GM04503 (cell line): Measurements from ENCODE around the gene EIF5.
"Not testable (repeated sequence)": the region's sequence is repeated elsewhere in the genome, so short reads cannot be mapped to it uniquely, and the experiment has no call there.

Source experiments
- DNase-seq: peaks from one replicate; pipeline ENCODE4 v3.0.0-alpha.2; 2012; ENCODE audit warnings: low read depth

Gene EIF5

GRCh38 chr14:103336191-103336590 is 2.2 kb downstream of the EIF5 start:
- no peak for DNase-seq

- DNase-seq: no peak
These were observed 3.8 kb downstream of the EIF5 start for GRCh38 chr14:103337794-103338193.

GRCh38 chr14:103339561-103339960 is 5.5 kb downstream of the EIF5 start:
- DNase-seq: no peak

- DNase-seq: no peak
These were observed 6.6 kb downstream of the EIF5 start for GRCh38 chr14:103340480-103341212.

GRCh38 chr14:103341250-103342129 is 7.5 kb downstream of the EIF5 start:
- DNase-seq: no peak

- no peak for DNase-seq
These were observed 9.3 kb downstream of the EIF5 start for GRCh38 chr14:103343164-103343879.

GRCh38 chr14:103343905-103344797 is 10.1 kb downstream of the EIF5 start:
- no peak for DNase-seq

GRCh38 chr14:103346286-103346685 is 12.2 kb downstream of the EIF5 start:
- DNase-seq: no peak

GRCh38 chr14:103347091-103347815 is 13.2 kb downstream of the EIF5 start:
- DNase-seq: no peak

- DNase-seq: no peak
These were observed 14.1 kb downstream of the EIF5 start for GRCh38 chr14:103348154-103348553.

- no peak for DNase-seq
These were observed 15.9 kb downstream of the EIF5 start for GRCh38 chr14:103349982-103350381.

GRCh38 chr14:103353362-103353761 is 19.3 kb downstream of the EIF5 start:
- DNase-seq: no peak

GRCh38 chr14:103354141-103354540 is 20.1 kb downstream of the EIF5 start:
- DNase-seq: no peak

- no peak for DNase-seq
These were observed 22.1 kb downstream of the EIF5 start for GRCh38 chr14:103356024-103356682.

GRCh38 chr14:103357552-103357951 is 23.5 kb downstream of the EIF5 start:
- not testable (repeated sequence) for DNase-seq

GRCh38 chr14:103360548-103360947 is 26.5 kb downstream of the EIF5 start:
- DNase-seq: no peak

GRCh38 chr14:103361867-103362266 is 27.8 kb downstream of the EIF5 start:
- peak; percentile 89 for DNase-seq

- DNase-seq: no peak
These were observed 28.7 kb downstream of the EIF5 start for GRCh38 chr14:103362780-103363179.

GRCh38 chr14:103366741-103367140 is 32.7 kb downstream of the EIF5 start:
- DNase-seq: no peak

- no peak for DNase-seq
These were observed 34.0 kb downstream of the EIF5 start for GRCh38 chr14:103367995-103368394.
